ENCODE measurements around the gene ADCY5.
"Not testable (repeated sequence)": the region's sequence is repeated elsewhere in the genome, so short reads cannot be mapped to it uniquely, and the experiment has no call there.

The ADCY5 gene

DNA sequence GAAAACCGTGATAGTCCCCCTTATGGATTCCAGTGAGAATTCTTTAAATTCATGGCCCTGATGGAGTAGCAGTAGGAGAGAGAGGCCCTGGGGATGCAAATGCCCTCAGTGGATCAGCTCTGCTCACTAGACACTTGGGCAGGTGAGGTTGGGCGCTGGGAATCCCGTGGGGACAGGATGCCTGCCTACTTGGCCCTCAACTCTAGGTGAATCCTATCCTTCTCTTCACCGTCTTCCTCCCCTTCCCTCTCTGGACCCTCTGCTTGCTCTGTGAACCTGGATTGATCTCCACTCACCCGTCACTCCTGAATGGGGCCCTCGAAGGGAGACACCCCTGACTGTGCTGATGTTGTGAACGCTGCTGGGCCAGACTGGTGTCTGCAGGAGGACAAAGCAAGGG is 169.8 kb downstream of the ADCY5 start:
- in situ Hi-C loops (cut with MboI; ENCODE audit: low sequenced_read_pairs): no loop called here

DNA sequence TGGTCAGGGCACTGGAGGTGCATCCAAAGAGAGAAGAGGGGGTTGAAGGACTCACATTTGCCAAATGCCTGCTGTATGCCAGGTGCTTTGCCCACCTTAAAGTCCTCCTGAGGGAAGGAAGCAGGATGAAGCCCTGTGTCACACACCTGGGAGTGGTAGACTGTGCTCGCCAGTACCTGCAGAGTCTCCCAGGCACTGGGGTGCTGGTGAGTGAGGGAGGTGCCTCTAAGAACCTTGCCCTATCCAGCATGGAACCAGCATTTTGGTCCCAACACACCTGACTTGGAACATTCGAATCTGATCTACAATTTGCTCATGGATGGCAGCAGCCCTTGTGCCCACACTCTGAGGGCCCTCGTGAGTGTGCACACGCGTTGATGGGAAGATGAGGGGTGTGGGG is 170.4 kb downstream of the ADCY5 start:
- in situ Hi-C loops (cut with MboI; ENCODE audit: low sequenced_read_pairs): no loop called here

GRCh38 chr3:123277106-123277505 is 171.8 kb downstream of the ADCY5 start:
- in situ Hi-C loops (cut with MboI; ENCODE audit: low sequenced_read_pairs): no loop called here

DNA sequence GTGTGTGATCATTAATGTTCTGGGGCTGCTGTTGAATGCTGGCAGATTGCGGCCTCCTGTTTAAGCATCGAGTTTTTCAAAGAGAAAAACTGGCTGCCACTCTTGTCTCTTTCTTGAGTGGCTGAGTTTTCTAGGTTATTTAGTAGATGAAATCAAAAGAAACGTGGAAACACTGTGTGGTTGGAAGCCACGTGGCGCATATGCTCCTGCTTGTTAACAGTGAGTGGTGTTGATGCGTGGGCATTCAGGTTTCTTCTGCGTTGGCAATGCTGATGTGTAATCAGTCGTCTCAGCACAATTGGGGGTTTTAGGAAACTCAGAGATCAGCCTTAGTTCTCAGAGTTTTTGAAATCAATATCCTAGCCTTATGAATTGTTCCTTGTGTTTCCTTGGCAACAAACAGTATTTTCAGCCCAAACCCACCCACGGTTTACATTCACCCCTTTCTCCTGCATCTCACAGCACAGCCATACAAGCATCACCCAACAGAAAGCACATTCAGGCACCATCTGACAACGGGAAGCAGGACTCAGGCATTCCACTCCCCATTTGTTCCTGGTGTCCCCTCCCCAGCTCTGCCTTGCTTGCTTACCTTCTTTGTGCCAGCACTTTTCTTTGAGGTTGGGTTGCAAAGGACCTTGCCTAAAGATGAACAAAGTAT is 172.4 kb downstream of the ADCY5 start:
- in situ Hi-C loops (cut with MboI; ENCODE audit: low sequenced_read_pairs): no loop called here

GRCh38 chr3:123275691-123276090 is 173.2 kb downstream of the ADCY5 start:
- in situ Hi-C loops (cut with MboI; ENCODE audit: low sequenced_read_pairs): no loop called here

- in situ Hi-C loops (cut with MboI; ENCODE audit: low sequenced_read_pairs): no loop called here
Measured at GRCh38 chr3:123272547-123272946, 176.3 kb downstream of the ADCY5 start.

GRCh38 chr3:123271466-123272159 is 177.3 kb downstream of the ADCY5 start:
- in situ Hi-C loops (cut with MboI; ENCODE audit: low sequenced_read_pairs): no loop called here

DNA sequence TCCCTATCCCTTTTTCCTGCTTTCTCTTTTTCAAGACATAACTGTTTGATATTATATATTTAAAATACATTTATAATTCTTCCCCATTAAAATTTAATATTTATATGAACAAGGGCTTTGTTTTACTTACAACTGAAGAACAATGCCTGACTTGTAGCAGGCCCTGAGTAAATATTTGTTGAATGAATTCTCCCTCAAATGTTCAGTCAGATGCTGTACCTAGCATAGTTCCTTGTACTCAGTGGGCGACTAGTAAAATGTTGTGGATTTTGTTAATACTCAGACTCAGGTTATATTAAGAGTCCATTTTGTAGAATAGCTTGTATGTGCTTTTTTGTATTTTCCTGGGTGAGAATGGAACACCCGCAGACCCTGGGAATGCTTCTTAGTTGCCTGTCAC is 178.1 kb downstream of the ADCY5 start:
- in situ Hi-C loops (cut with MboI; ENCODE audit: low sequenced_read_pairs): no loop called here

- in situ Hi-C loops (cut with MboI; ENCODE audit: low sequenced_read_pairs): no loop called here
Measured at GRCh38 chr3:123267821-123268220, 181.1 kb downstream of the ADCY5 start.

GRCh38 chr3:123263941-123264340 is 184.9 kb downstream of the ADCY5 start:
- in situ Hi-C loops (cut with MboI; ENCODE audit: low sequenced_read_pairs): no loop called here

- in situ Hi-C loops (cut with MboI; ENCODE audit: low sequenced_read_pairs): no loop called here
Measured at GRCh38 chr3:123262868-123263267, 186.0 kb downstream of the ADCY5 start.

GRCh38 chr3:123262226-123262625 is 186.7 kb downstream of the ADCY5 start:
- in situ Hi-C loops (cut with MboI; ENCODE audit: low sequenced_read_pairs): no loop called here

- in situ Hi-C loops (cut with MboI; ENCODE audit: low sequenced_read_pairs): no loop called here
Measured at GRCh38 chr3:123261666-123262065, 187.2 kb downstream of the ADCY5 start.

DNA sequence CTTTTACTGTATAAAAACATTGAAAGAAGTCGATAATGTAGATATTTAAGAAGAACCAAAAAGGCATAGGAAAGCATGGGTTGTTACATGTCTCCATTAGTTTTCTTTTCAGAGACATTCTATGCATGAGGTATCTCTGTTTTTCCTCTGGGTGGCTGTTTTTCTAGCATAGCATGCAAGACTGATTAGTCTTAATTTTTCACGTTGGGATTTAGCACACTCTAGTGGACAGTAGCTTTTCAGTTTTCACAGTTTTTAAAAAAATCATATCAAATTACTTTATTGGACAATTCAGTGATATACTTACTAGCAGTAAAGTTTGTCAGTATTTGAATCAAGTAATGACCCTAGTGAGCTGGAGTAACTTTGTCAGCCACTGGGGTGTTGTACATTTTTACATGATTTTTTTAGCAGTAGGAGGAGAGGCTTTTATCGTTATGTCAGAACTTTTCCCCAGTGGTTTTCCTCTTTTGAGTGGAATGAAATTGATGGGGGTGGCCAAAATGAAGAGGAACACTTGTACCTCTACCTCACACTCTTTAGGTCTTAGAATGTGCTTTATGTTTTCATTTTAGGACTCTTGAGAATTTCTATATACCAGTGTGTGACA is 190.0 kb downstream of the ADCY5 start:
- in situ Hi-C loops (cut with MboI; ENCODE audit: low sequenced_read_pairs): no loop called here

DNA sequence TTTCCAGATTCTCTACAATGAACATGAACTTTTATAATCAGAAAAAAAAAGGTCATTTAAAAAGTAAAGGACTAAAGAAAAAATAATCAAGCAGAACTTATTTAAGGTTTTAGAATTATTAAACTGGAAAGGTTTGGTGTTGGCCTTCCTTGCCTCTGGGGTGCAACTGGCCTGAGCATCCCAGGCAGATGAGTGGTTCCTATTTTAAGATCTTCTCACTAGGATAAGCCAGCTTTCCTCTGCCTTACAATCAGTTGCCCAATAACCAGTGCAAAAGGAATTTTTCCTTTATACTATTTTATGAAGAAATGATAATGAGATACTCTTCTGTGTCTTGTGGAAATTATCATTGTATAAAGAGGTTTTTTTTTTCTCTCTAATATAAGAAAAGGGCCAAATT is 190.5 kb downstream of the ADCY5 start:
- in situ Hi-C loops (cut with MboI; ENCODE audit: low sequenced_read_pairs): no loop called here

GRCh38 chr3:123256256-123256655 is 192.6 kb downstream of the ADCY5 start:
- in situ Hi-C loops (cut with MboI; ENCODE audit: low sequenced_read_pairs): no loop called here

- in situ Hi-C loops (cut with MboI; ENCODE audit: low sequenced_read_pairs): no loop called here
Measured at GRCh38 chr3:123246866-123247265, 202.0 kb downstream of the ADCY5 start.

- in situ Hi-C loops (cut with MboI; ENCODE audit: low sequenced_read_pairs): no loop called here
Measured at GRCh38 chr3:123244128-123244527, 204.8 kb downstream of the ADCY5 start.

DNA sequence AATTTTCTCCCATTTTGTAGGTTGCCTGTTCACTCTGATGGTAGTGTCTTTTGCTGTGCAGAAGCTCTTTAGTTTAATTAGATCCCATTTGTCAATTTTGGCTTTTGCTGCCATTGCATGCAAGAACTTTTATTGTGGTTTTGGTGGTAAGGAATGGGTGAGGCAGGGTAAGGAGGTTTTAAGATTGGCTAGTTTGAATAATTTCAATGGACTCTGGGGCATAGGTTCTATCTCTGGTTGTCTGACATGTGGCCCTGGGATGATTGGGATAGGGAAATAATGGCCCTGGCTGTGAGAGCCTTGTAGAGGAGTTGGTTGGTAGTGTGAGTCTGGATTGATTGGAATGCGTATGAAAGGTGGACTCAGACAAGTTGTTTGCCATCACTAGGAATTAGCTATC is 209.1 kb downstream of the ADCY5 start:
- in situ Hi-C loops (cut with MboI; ENCODE audit: low sequenced_read_pairs): no loop called here

GRCh38 chr3:123239186-123239585 is 209.7 kb downstream of the ADCY5 start:
- in situ Hi-C loops (cut with MboI; ENCODE audit: low sequenced_read_pairs): not testable (repeated sequence)

- in situ Hi-C loops (cut with MboI; ENCODE audit: low sequenced_read_pairs): no loop called here
Measured at GRCh38 chr3:123236902-123237301, 212.0 kb downstream of the ADCY5 start.
